ENCODE data around the gene OCRL.

OCRL gene

GRCh38 chrX:129581904-129582303 lies 41.8 kb downstream of the OCRL start:
- H3K4me1 ChIP-seq (ENCODE audit: control insufficient read depth, insufficient read depth, low read length) = no peaks in the 10 kb centered on the region
- no peak overlapping the region for H3K4me3 ChIP-seq (ENCODE audit: low read length)
- H3K27me3 ChIP-seq (ENCODE audit: control insufficient read depth, insufficient read depth, low read length) = no peaks in the 10 kb centered on the region
- no peaks in the 10 kb centered on the region for H3K9me3 ChIP-seq (ENCODE audit: control insufficient read depth, insufficient read depth, low read length)
- no peak for DNase-seq (ENCODE audit: low read depth, low spot score)
- WGBS (ENCODE audit: insufficient coverage, insufficient read length) = no CpG with 5 or more reads among the region's 1 CpG
- no peaks in the 10 kb centered on the region for H3K36me3 ChIP-seq (ENCODE audit: control insufficient read depth, insufficient read depth, low read length)
- H3K27ac ChIP-seq (ENCODE audit: low read length) = no peak overlapping the region

- no CpG with 5 or more reads among the region's 1 CpG for WGBS (ENCODE audit: insufficient coverage, insufficient read length)
- Histone ChIP-seq H3K36me3 (ENCODE audit: control insufficient read depth, insufficient read depth, low read length) (peaks cover 3% of the 10 kb centered on the region; the same call in 1 of the 2 replicates), H3K4me1 (ENCODE audit: control insufficient read depth, insufficient read depth, low read length) (no peaks in the 10 kb centered on the region), H3K9me3 (ENCODE audit: control insufficient read depth, insufficient read depth, low read length) (no peaks in the 10 kb centered on the region), H3K27ac (ENCODE audit: low read length) (no peak overlapping the region), H3K27me3 (ENCODE audit: control insufficient read depth, insufficient read depth, low read length) (no peaks in the 10 kb centered on the region), H3K4me3 (ENCODE audit: low read length) (no peak overlapping the region)
- DNase-seq (ENCODE audit: low read depth, low spot score) = no peak
Observed at GRCh38 chrX:129585167-129585566, 45.1 kb downstream of the OCRL start.

GRCh38 chrX:129585691-129586090 lies 45.6 kb downstream of the OCRL start:
- H3K9me3 ChIP-seq (ENCODE audit: control insufficient read depth, insufficient read depth, low read length) = no peaks in the 10 kb centered on the region
- H3K4me3 ChIP-seq (ENCODE audit: low read length) = no peak overlapping the region
- H3K36me3 ChIP-seq (ENCODE audit: control insufficient read depth, insufficient read depth, low read length) = peaks cover 5% of the 10 kb centered on the region; the same call in 1 of the 2 replicates
- H3K4me1 ChIP-seq (ENCODE audit: control insufficient read depth, insufficient read depth, low read length) = no peaks in the 10 kb centered on the region
- H3K27ac ChIP-seq (ENCODE audit: low read length) = no peak overlapping the region
- H3K27me3 ChIP-seq (ENCODE audit: control insufficient read depth, insufficient read depth, low read length) = no peaks in the 10 kb centered on the region
- whole genome bisulfite sequencing (ENCODE audit: insufficient coverage, insufficient read length) = no CpG with 5 or more reads among the region's 3 CpGs
- DNase-seq (ENCODE audit: low read depth, low spot score) = no peak

GRCh38 chrX:129586446-129586845 lies 46.4 kb downstream of the OCRL start:
- Histone ChIP-seq H3K36me3 (ENCODE audit: control insufficient read depth, insufficient read depth, low read length) (peaks cover 6% of the 10 kb centered on the region; the same call in 1 of the 2 replicates), H3K9me3 (ENCODE audit: control insufficient read depth, insufficient read depth, low read length) (no peaks in the 10 kb centered on the region), H3K27me3 (ENCODE audit: control insufficient read depth, insufficient read depth, low read length) (no peaks in the 10 kb centered on the region), H3K4me1 (ENCODE audit: control insufficient read depth, insufficient read depth, low read length) (no peaks in the 10 kb centered on the region), H3K27ac (ENCODE audit: low read length) (no peak overlapping the region), H3K4me3 (ENCODE audit: low read length) (no peak overlapping the region)
- no CpG with 5 or more reads among the region's 4 CpGs for WGBS (ENCODE audit: insufficient coverage, insufficient read length)
- DNase-seq (ENCODE audit: low read depth, low spot score) = no peak

- Histone ChIP-seq H3K27ac (ENCODE audit: low read length) (no peak overlapping the region), H3K27me3 (ENCODE audit: control insufficient read depth, insufficient read depth, low read length) (no peaks in the 10 kb centered on the region), H3K9me3 (ENCODE audit: control insufficient read depth, insufficient read depth, low read length) (no peaks in the 10 kb centered on the region), H3K36me3 (ENCODE audit: control insufficient read depth, insufficient read depth, low read length) (peaks cover 6% of the 10 kb centered on the region; the same call in 1 of the 2 replicates), H3K4me1 (ENCODE audit: control insufficient read depth, insufficient read depth, low read length) (no peaks in the 10 kb centered on the region), H3K4me3 (ENCODE audit: low read length) (no peak overlapping the region)
- DNase-seq (ENCODE audit: low read depth, low spot score) = no peak
- no CpG with 5 or more reads among the region's 4 CpGs for WGBS (ENCODE audit: insufficient coverage, insufficient read length)
Observed at GRCh38 chrX:129590596-129590995, 50.5 kb downstream of the OCRL start.

- Histone ChIP-seq H3K36me3 (ENCODE audit: control insufficient read depth, insufficient read depth, low read length) (peaks cover 6% of the 10 kb centered on the region; the same call in 1 of the 2 replicates), H3K27me3 (ENCODE audit: control insufficient read depth, insufficient read depth, low read length) (no peaks in the 10 kb centered on the region), H3K4me1 (ENCODE audit: control insufficient read depth, insufficient read depth, low read length) (no peaks in the 10 kb centered on the region), H3K9me3 (ENCODE audit: control insufficient read depth, insufficient read depth, low read length) (no peaks in the 10 kb centered on the region), H3K4me3 (ENCODE audit: low read length) (no peak overlapping the region), H3K27ac (ENCODE audit: low read length) (no peak overlapping the region)
- no peak for DNase-seq (ENCODE audit: low read depth, low spot score)
Observed at GRCh38 chrX:129593137-129593536, 53.1 kb downstream of the OCRL start.

- no CpG with 5 or more reads among the region's 1 CpG for WGBS (ENCODE audit: insufficient coverage, insufficient read length)
Observed at GRCh38 chrX:129594781-129595180, 54.7 kb downstream of the OCRL start.

GRCh38 chrX:129596077-129596476 lies 56.0 kb downstream of the OCRL start:
- no peaks in the 10 kb centered on the region; the same call in 1 of the 2 replicates for H3K4me1 ChIP-seq (ENCODE audit: control insufficient read depth, insufficient read depth, low read length)
- H3K36me3 ChIP-seq (ENCODE audit: control insufficient read depth, insufficient read depth, low read length) = no peaks in the 10 kb centered on the region
- H3K27me3 ChIP-seq (ENCODE audit: control insufficient read depth, insufficient read depth, low read length) = no peaks in the 10 kb centered on the region
- H3K27ac ChIP-seq (ENCODE audit: low read length) = no peak overlapping the region
- H3K9me3 ChIP-seq (ENCODE audit: control insufficient read depth, insufficient read depth, low read length) = no peaks in the 10 kb centered on the region
- H3K4me3 ChIP-seq (ENCODE audit: low read length) = no peak overlapping the region
- no peak for DNase-seq (ENCODE audit: low read depth, low spot score)
- WGBS (ENCODE audit: insufficient coverage, insufficient read length) = no CpG with 5 or more reads among the region's 5 CpGs

More at GRCh38 chrX:129594781-129595180, 54.7 kb downstream of the OCRL start:
- Histone ChIP-seq H3K27ac (ENCODE audit: low read length) (no peak overlapping the region), H3K9me3 (ENCODE audit: control insufficient read depth, insufficient read depth, low read length) (no peaks in the 10 kb centered on the region), H3K27me3 (ENCODE audit: control insufficient read depth, insufficient read depth, low read length) (no peaks in the 10 kb centered on the region), H3K4me3 (ENCODE audit: low read length) (no peak overlapping the region), H3K4me1 (ENCODE audit: control insufficient read depth, insufficient read depth, low read length) (no peaks in the 10 kb centered on the region; the same call in 1 of the 2 replicates), H3K36me3 (ENCODE audit: control insufficient read depth, insufficient read depth, low read length) (peaks cover 5% of the 10 kb centered on the region; the same call in 1 of the 2 replicates)
- DNase-seq (ENCODE audit: low read depth, low spot score) = no peak

- Histone ChIP-seq H3K4me1 (ENCODE audit: control insufficient read depth, insufficient read depth, low read length) (no peaks in the 10 kb centered on the region; the same call in 1 of the 2 replicates), H3K27me3 (ENCODE audit: control insufficient read depth, insufficient read depth, low read length) (no peaks in the 10 kb centered on the region), H3K9me3 (ENCODE audit: control insufficient read depth, insufficient read depth, low read length) (no peaks in the 10 kb centered on the region), H3K27ac (ENCODE audit: low read length) (no peak overlapping the region), H3K4me3 (ENCODE audit: low read length) (no peak overlapping the region), H3K36me3 (ENCODE audit: control insufficient read depth, insufficient read depth, low read length) (no peaks in the 10 kb centered on the region)
- no CpG with 5 or more reads among the region's 5 CpGs for WGBS (ENCODE audit: insufficient coverage, insufficient read length)
- no peak for DNase-seq (ENCODE audit: low read depth, low spot score)
Observed at GRCh38 chrX:129597905-129598304, 57.8 kb downstream of the OCRL start.

GRCh38 chrX:129599499-129599898 lies 59.4 kb downstream of the OCRL start:
- H3K9me3 ChIP-seq (ENCODE audit: control insufficient read depth, insufficient read depth, low read length) = no peaks in the 10 kb centered on the region
- H3K4me1 ChIP-seq (ENCODE audit: control insufficient read depth, insufficient read depth, low read length) = no peaks in the 10 kb centered on the region; the same call in 1 of the 2 replicates
- no CpG with 5 or more reads among the region's 5 CpGs for WGBS (ENCODE audit: insufficient coverage, insufficient read length)
- H3K27me3 ChIP-seq (ENCODE audit: control insufficient read depth, insufficient read depth, low read length) = no peaks in the 10 kb centered on the region
- H3K36me3 ChIP-seq (ENCODE audit: control insufficient read depth, insufficient read depth, low read length) = no peaks in the 10 kb centered on the region
- H3K27ac ChIP-seq (ENCODE audit: low read length) = no peak overlapping the region
- H3K4me3 ChIP-seq (ENCODE audit: low read length) = no peak overlapping the region
- DNase-seq (ENCODE audit: low read depth, low spot score) = no peak

GRCh38 chrX:129599996-129600395 lies 59.9 kb downstream of the OCRL start:
- Histone ChIP-seq H3K27ac (ENCODE audit: low read length) (no peak overlapping the region), H3K4me3 (ENCODE audit: low read length) (no peak overlapping the region), H3K36me3 (ENCODE audit: control insufficient read depth, insufficient read depth, low read length) (no peaks in the 10 kb centered on the region), H3K4me1 (ENCODE audit: control insufficient read depth, insufficient read depth, low read length) (no peaks in the 10 kb centered on the region; the same call in 1 of the 2 replicates), H3K27me3 (ENCODE audit: control insufficient read depth, insufficient read depth, low read length) (no peaks in the 10 kb centered on the region), H3K9me3 (ENCODE audit: control insufficient read depth, insufficient read depth, low read length) (no peaks in the 10 kb centered on the region)
- WGBS (ENCODE audit: insufficient coverage, insufficient read length) = no CpG with 5 or more reads among the region's 5 CpGs
- no peak for DNase-seq (ENCODE audit: low read depth, low spot score)

All from iPS DF 6.9 (cell line).